T-helper 2 cell treated with Interferon-gamma antibody and Interleukin-4, amounts not matched to agents 100 ng/mL and 5 ng/mL, for 36 hours (primary cell): ENCODE results near the gene CCDC141. TPM values are rescaled to one million over a fixed set of nuclear protein-coding genes. Genes with fewer than 3 reads are reported as not detected.
"Not testable (repeated sequence)": the region's sequence is repeated elsewhere in the genome, so short reads cannot be mapped to it uniquely, and the experiment has no call there.

ENCODE experiments used
- intact Hi-C: fragments of 100-400 bp; cut with micrococcal nuclease; formaldehyde crosslinking; loops from one replicate; pipeline ENCODE4 v1.15.1; 2023
- total RNA-seq: library from RNA; stranded (reverse); gene quantifications from 2 replicates; pipeline ENCODE4 v1.2.3, GENCODE V29; 2022

The CCDC141 gene
- 12.7 and 14.5 TPM in 2 replicates for total RNA-seq

- intact Hi-C loops = loop anchor here (1.0 kb wide), 1 partner anchor 17 kb away; no protein-coding TSS in a partner anchor
Observed at GRCh38 chr2:179049546-179050311, at the start of gene CCDC141. Gene CCDC141, minus strand, starts transcription at chr2:179050137. Its CDS starts 196 bp downstream, at chr2:179049941.

DNA sequence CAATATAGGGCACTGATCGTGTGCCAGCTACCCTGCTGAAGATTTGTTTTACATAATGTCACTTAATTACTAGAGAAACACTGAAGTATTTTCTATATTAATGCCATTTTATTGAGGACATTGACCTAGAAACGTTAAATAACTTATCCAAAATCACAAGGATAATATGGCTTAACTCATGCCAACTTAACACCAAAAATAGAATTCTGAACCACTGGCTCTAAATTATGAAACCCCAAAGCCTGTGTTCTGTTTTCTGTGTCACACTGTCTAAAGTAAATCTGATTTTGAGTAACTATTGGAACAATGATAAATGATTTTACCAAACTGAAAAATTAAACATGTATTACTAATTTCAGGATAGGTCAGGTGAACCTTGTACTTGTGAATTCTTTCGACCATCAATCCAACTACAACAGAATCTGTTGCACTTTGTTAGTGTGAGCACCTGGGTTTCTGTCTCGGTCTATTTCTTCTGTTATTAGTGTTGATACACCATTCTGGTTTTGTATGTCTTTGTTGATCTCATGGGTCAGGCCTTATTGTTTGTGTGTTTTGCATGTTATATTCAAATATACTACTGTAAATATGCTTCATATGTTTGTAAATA, 48.2 kb upstream of the CCDC141 start:
- intact Hi-C loops = no loop called here

- intact Hi-C loops = no loop called here
Observed at GRCh38 chr2:179097131-179097530, 47.2 kb upstream of the CCDC141 start.

- intact Hi-C loops = loop anchor here (1.0 kb wide), 1 partner anchor 11 kb away; no protein-coding TSS in a partner anchor
Observed at GRCh38 chr2:179096090-179096489, 46.2 kb upstream of the CCDC141 start.

- intact Hi-C loops = not testable (repeated sequence)
Observed at GRCh38 chr2:179092912-179093311, 43.0 kb upstream of the CCDC141 start.

- intact Hi-C loops = no loop called here
Observed at GRCh38 chr2:179082697-179083096, 32.8 kb upstream of the CCDC141 start.

DNA sequence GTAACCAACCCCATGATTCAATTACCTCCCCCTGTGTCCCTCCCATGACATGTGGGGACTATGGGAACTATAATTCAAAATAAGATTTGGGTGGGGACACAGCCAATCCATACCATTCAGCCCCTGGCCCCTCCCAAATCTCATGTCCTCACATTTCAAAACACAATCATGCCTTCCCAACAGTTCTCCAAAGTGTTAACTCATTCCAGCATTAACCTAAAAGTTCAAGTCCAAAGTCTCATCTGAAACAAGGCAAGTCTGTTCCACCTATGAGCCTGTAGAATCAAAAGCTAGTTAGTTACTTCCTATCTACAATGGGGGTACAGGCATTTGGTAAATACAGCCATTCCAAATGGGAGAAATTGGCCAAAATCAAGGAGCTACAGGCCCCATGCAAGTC, 32.0 kb upstream of the CCDC141 start:
- intact Hi-C loops = no loop called here

DNA sequence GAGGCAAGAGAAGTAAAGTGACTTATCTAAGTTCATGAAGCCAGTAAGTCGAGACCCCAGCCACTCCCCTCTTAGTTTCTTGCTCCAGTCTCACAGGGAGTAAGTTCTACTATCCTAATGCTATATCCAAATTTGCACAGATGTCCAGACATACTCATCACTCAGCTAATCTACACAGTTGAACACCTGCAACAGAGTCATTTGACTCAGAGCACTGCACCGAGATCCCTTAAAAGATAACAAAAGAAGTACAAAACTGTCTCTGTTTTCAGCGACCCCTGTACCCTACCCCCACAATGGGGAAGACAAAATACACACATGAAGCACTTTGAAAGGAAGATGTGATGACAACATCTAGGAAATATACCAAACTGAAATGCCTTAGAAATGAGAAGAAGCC, 22.6 kb upstream of the CCDC141 start:
- intact Hi-C loops = no loop called here

DNA sequence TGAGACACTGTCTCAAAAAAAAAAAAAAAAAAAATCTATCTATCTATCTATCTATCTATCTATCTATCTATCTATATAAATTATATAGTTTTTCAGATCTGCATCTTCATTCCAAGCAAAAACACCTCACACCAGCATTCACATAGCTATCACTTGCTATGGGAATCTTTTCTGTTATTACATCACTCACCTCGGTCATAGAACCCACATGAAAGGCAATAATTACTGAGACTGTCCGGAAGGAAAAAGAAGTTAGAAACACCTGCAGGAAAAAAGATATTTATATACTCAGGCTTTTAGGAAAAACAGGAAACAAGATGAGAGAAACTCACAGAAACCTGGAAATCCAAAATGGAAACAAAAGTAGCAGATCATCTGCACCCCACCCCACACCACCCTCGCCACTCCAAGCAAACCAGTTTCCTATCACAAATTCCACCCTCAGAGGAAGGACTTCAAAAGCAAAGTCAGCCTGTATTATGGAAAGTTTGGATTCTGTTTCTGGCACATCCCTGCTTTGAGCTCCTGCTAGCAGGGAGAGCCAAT, 21.9 kb upstream of the CCDC141 start:
- intact Hi-C loops = no loop called here

DNA sequence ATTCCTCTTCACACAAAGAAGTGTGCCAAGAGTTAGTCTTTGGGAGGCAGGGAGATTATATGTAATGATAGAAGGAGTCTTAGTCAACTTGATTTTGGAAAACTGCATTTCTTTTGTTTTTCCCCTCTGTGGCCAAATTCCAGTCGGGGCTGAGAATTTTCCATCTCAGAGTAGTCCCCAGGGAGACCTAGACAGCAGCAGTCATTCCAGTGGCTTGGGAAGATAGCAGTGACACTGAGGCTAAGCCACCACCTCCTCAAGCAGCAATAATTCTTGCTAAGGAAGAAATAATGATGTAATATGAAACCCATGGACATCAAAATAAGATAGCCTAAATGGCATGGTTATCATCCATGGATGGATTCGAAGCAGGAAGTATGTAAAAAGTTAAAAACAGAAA, 21.0 kb upstream of the CCDC141 start:
- intact Hi-C loops = no loop called here

GRCh38 chr2:179069685-179070084, 19.7 kb upstream of the CCDC141 start:
- intact Hi-C loops = no loop called here

- intact Hi-C loops = no loop called here
Observed at GRCh38 chr2:179068991-179069643, 19.2 kb upstream of the CCDC141 start.

DNA sequence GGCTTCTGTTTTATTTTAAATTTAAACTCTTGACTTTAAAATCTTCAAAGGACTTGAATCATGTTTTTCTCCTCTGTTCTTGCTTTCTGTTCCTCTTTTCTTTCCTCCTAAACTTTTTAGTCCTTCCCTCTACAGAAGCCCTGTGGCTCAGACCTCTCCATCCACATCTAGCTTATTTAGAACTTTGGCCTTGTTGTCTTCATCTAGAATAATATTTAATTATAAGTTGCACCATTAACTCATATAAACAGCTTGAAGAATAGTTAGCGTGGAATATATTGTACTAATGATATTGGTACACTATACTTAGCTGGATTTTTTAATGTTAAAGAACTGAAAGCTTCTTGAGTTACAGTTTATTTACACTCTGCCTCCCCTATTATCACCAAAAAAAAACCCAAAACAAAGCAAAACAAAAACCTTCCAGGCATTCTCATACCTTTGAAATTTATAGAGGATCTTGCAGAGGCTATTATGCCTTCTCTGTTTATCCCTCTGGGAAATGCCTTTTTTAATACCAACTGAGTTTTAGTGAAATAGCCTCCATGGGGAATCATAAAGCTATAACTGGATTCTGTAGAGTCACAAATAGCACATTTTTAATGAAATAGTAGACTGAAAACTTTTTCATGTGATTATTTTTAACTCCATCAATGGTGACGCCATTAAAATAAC, 9.2 kb upstream of the CCDC141 start:
- intact Hi-C loops = no loop called here

GRCh38 chr2:179057737-179058136, 7.8 kb upstream of the CCDC141 start:
- intact Hi-C loops = no loop called here

DNA sequence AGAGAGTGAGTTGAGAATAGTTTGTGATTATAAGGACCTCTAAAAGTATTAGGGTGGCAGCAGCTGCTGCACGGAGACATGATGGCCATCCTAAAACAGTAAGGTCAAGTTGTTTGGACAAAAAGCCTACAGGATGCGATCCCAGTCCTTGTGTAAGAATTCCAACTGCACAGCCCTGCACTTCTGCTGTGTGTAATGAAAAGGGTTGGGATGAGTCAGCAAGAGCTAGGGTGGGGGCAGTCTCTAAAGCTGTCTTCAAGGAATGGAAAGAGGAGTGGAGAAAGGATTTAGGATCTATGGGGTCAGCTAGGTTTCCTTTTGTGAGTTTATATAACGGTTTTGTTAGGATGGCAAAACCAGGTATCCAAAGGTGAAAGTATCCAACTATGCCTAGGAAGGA, 3.6 kb upstream of the CCDC141 start:
- intact Hi-C loops = not testable (repeated sequence)

- intact Hi-C loops = no loop called here
Observed at GRCh38 chr2:179051250-179051649, 1.3 kb upstream of the CCDC141 start.

GRCh38 chr2:179050755-179051154, 818 bp upstream of the CCDC141 start:
- intact Hi-C loops = no loop called here

DNA sequence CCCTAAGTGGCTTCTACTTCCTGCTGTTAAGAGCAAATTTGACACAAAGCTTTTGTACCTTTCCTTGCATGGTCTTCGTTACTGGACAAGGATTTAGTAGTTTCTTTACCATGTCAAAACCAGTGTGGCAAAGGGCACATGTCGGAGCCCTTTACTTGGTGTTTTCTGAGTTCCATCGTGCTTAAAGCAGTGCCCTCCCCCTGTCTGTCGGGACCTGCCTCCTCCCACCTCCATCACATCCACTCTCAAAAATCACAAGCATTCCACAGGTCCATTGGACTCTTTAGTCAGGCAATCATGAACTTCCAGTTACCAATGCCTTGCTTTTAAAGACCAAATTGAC, 763 bp downstream of the CCDC141 start:
- intact Hi-C loops = loop anchor here (1.0 kb wide), 1 partner anchor 17 kb away; no protein-coding TSS in a partner anchor

- intact Hi-C loops = no loop called here
Observed at GRCh38 chr2:179048099-179048498, 1.8 kb downstream of the CCDC141 start.

- intact Hi-C loops = not testable (repeated sequence)
Observed at GRCh38 chr2:179045602-179046001, 4.3 kb downstream of the CCDC141 start.

GRCh38 chr2:179044500-179044899, 5.4 kb downstream of the CCDC141 start:
- intact Hi-C loops = no loop called here
